GM18505 (cell line): ENCODE data around the gene TBCD.

Experiments used
- ATAC-seq: cut with Tn5 transposase; IDR thresholded peaks from one replicate; pipeline ENCODE4 v1.9.1; 2021; ENCODE audit not compliant: unreplicated experiment
- POLR2A ChIP-seq: IDR thresholded peaks from 4 replicates; pipeline ENCODE4 v1.6.1; 2011; ENCODE audit warnings: borderline replicate concordance; ENCODE audit not compliant: insufficient read depth, insufficient read length; ENCODE audit errors: extremely low read depth

TBCD gene

GRCh38 chr17:82863941-82864712 lies 112.3 kb downstream of the TBCD start:
- TF ChIP-seq POLR2A, result no peak
- peak; percentile 55 for ATAC-seq

DNA sequence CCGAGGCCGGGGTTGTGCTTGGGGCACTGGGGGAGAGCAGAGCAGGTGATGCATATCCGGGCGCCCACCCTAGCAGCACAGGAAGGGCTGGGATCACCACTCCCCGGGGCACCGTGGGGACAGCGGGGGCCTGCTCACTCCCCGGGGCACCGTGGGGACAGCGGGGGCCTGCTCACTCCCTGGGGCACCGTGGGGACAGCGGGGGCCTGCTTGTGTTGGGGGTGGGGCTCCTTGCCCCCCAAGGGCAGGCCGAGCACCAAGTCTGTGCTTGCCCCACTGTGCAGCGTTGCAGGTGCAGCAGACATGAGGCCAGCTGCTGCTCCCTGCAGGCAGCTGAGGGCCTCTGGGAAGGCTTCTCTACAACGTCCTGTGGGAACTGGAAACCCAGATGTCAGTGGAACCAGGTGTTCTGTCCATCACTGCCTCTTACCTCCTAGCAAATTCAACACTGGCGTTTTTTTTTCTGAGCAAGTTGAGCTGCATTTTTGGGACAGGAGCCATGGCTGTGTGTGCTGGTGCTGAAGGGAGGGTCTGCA lies 112.9 kb downstream of the TBCD start:
- TF ChIP-seq POLR2A, result no peak
- peak; percentile 3 for ATAC-seq

DNA sequence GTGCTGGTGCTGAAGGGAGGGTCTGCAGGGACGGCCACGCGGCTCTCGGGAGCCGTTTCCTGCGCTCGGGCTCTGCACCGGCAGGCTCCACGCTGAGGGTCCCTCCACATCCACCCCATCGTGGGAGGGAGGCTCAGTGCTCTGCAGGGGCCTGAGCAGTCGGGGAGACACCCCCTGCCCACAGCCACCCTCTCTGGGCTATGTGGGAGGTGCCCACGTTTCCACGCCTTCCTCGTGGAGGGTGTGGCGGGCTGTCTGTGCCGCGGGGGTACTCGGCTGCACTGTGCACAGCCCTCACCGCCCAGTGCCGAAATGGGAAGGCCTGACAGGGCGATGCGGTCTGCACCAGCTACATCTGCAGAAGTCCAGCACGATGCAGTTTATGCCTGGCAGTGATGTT lies 113.4 kb downstream of the TBCD start:
- no peak for TF ChIP-seq POLR2A
- ATAC-seq, result no peak

GRCh38 chr17:82865774-82866395 lies 114.0 kb downstream of the TBCD start:
- no peak for ATAC-seq
- no peak for TF ChIP-seq POLR2A

DNA sequence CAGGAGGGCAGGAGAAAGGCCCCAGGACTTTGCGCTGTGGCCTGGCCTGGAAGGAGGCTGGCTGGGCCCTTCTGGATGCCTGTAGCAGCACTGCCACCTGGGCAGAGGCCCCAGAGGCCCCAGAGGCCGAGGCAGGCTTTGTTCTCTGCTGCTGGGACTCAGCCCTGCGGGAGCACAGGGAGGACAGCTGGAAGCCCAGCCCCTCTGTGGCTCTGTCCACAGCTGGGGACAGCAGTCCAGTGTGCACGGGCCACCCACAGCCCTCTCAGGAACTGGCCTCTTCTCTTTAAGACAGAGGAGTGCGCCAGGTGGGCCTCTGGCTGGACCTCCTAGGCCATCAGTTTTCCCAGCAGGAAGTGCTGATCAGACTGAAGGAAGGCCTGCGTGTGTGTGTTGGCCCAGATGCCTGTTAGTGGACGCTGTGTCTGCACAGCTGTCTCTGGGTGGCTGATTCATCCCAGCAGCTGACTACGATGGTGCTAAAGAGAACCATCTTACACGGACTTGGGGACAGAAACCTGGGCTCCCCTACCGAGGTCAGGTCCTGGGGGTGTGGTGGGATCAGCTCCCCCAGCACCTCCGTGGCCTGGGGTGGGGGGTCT lies 114.8 kb downstream of the TBCD start:
- no peak for TF ChIP-seq POLR2A
- no peak for ATAC-seq

DNA sequence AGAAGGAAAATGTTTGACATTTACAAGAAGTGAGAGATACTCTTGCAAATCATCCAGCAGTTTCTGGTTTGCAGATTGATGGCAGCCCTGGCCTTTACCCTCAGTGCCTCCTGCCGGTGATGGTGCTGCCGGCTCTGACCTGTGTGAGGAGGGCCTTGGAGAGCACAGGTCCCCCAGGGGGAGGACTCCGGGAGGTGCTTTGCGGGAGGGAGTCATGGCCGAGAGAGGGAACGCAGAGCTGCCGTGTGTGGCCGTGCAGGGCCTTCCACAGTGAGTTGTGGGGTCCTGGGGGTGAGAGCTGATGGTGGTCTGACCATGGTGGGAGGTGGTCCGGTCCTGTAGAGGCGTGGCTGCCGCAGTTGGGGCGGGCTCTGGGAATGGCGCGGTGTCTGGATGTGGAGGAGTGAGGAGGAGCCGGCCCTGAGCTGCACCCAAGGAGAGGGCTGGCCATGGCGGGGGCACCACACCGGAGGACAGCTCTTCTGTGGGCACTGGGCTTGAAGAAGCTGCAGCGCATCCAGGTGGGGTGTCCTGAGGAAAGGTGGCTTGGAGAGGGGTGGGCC lies 116.0 kb downstream of the TBCD start:
- TF ChIP-seq POLR2A, result no peak
- no peak for ATAC-seq

DNA sequence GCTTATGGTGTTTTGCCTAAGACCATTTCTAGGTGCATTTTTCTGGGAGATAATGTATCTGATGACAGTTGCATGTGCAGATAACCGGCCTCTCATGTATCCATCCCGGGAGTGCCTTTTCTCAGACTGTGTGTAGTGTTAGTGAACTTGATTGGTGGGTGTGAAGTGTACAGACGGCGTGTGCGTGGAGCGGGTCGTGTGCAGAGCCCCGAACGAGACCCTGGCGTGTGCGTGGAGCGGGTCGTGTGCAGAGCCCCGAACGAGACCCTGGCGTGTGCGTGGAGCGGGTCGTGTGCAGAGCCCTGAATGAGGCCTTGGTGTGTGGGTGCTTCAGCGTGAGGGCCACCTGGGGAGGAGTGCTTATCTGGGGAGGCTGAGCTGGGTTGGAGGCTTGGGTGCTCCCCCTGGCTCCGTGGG lies 116.9 kb downstream of the TBCD start:
- TF ChIP-seq POLR2A, result no peak
- no peak for ATAC-seq

GRCh38 chr17:82869536-82869935 lies 117.7 kb downstream of the TBCD start:
- TF ChIP-seq POLR2A, result no peak
- no peak for ATAC-seq

DNA sequence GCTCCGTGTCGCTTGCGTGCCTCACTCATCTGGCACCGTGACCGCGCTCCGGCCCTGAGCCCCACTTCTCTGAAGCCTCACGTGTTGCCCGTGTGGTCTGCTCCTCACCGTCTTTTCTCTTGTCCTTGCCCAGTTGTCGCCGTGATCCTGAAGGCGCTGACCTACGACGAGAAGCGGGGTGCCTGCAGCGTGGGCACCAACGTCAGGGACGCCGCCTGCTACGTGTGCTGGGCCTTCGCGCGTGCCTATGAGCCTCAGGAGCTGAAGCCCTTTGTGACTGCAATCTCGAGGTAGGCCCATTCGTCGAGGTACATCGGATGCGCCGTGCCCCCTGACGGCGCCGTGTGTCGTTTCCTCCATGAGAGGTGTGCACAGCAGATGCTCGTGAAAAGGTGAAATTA lies 118.2 kb downstream of the TBCD start:
- ATAC-seq, result no peak
- TF ChIP-seq POLR2A, result no peak

GRCh38 chr17:82870541-82870940 lies 118.7 kb downstream of the TBCD start:
- no peak for ATAC-seq
- no peak for TF ChIP-seq POLR2A

- peak; percentile 69 for ATAC-seq
- no peak for TF ChIP-seq POLR2A
Observed at GRCh38 chr17:82871056-82871775, 119.4 kb downstream of the TBCD start.

DNA sequence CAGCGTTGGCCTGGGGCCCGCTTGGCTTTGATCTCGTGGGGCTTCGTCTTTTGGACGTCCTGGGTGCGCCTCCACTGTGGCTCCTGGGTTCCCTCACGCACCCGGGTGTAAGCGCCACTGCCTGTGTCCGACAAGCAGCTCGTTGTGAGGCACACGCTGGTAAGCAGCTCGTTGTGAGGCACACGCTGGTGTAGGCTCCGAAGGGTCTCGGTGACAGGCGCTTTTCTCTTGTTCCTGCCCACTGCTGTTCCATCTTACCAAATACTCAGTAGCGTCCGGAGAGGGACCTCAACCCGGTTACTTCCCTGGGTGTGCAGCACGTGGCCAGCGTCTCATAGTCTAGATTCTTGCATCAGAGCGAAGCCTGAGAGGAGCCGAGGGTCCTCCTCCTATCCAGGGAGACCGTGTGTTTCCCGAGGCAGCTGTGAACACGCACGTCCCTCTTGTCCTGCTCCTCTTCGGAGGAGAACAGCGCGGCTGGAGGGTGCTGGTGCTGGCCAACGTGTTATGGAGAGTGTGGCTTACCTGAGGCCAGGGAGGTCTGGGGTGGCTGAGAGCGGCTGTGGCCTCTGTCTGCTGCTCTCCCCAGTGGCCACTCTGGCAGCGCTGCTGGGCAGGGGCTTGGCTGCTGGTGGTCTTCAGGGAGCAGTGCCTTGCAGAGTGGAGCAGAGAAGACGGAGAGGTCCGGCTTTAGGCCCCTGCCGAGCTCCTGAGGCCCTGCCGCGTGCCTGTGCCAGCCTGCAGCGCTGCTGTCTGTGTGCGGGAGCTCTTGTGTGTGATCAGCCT lies 120.1 kb downstream of the TBCD start:
- TF ChIP-seq POLR2A, result no peak
- no peak for ATAC-seq
